OCI-LY1 (cell line): ENCODE measurements around the gene LHCGR.

Source experiments
- EZH2 ChIP-seq: fragments of 200-600 bp; sonication (generic), shearing (Covaris generic); IDR thresholded peaks from 2 replicates; pipeline ENCODE4 v1.8.0; 2017; ENCODE audit warnings: borderline replicate concordance, mixed run types, mild to moderate bottlenecking, antibody characterized with exemption, low read length, moderate library complexity, mixed read lengths
- TF ChIP-seq, protein P1 (sequence below): fragments of 200-600 bp; sonication (generic), shearing (Covaris generic); IDR thresholded peaks from 2 replicates; pipeline ENCODE4 v1.5.1; 2017; ENCODE audit warnings: mild to moderate bottlenecking, antibody characterized with exemption, low read length, moderate library complexity, mixed read lengths

DNA sequence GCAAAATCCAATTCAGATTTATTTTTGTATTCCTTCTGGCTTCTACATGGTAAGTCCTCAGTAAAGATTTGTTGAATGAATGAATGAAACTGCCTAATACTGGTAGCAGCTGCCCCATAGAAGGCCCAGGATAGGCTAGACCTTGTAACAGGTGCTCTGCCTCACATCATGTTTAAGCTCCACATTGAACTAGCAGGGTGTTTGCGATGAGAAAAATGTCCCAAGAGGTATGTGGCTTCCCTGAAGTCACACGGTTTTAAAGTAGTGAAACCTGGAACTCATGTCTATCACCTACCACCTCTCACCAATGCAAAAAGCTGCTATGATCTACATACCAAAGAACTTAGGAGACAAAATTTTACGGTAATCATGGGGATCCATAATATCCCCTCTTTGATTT is 765 bp upstream of the LHCGR start:
- TF ChIP-seq, protein P1, sequence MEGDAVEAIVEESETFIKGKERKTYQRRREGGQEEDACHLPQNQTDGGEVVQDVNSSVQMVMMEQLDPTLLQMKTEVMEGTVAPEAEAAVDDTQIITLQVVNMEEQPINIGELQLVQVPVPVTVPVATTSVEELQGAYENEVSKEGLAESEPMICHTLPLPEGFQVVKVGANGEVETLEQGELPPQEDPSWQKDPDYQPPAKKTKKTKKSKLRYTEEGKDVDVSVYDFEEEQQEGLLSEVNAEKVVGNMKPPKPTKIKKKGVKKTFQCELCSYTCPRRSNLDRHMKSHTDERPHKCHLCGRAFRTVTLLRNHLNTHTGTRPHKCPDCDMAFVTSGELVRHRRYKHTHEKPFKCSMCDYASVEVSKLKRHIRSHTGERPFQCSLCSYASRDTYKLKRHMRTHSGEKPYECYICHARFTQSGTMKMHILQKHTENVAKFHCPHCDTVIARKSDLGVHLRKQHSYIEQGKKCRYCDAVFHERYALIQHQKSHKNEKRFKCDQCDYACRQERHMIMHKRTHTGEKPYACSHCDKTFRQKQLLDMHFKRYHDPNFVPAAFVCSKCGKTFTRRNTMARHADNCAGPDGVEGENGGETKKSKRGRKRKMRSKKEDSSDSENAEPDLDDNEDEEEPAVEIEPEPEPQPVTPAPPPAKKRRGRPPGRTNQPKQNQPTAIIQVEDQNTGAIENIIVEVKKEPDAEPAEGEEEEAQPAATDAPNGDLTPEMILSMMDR, result no peak
- TF ChIP-seq EZH2, result no peak
